Measurements from ENCODE around the gene MAP4K2. TPM values are rescaled to one million over a fixed set of nuclear protein-coding genes. Genes with fewer than 3 reads are reported as not detected.

MAP4K2 gene
- total and polyA plus RNA-seq, 8 donors, result 6.1 to 24.0 (median 7.7) TPM

GRCh38 chr11:64750361-64751054 is 52.5 kb downstream of the MAP4K2 start:
- intact Hi-C loops (cut with DNase I), result no loop called here
- Histone ChIP-seq H3K27me3 (no peaks in the 10 kb centered on the region), H3K4me1 (peaks cover 0 to 3% (median 3%) of the 10 kb centered on the region in 3 donors), H3K9me3 (no peaks in the 10 kb centered on the region), H3K4me3 (no peak overlapping the region), H3K36me3 (no peaks in the 10 kb centered on the region), H3K27ac (no peak overlapping the region)
- no peak for FAIRE-seq
- DNase-seq, result peak in 2 of 6 donors; percentile 10 to 35
- no peak for ATAC-seq
- WGBS, 2 donors, result 92 to 95% methylated on average over 13 of the region's 13 CpGs
- no peak for TF ChIP-seq CTCF (IDR thresholded peaks at IDR 0.05)

- Histone ChIP-seq H3K27ac (no peak overlapping the region), H3K36me3 (no peaks in the 10 kb centered on the region), H3K4me1 (peaks cover 6 to 20% (median 16%) of the 10 kb centered on the region in 3 donors), H3K9me3 (no peaks in the 10 kb centered on the region), H3K27me3 (peaks cover 0 to 8% (median 0%) of the 10 kb centered on the region in 4 donors), H3K4me3 (no peak overlapping the region)
- FAIRE-seq (no peak), DNase-seq (no peak), ATAC-seq (no peak)
- TF ChIP-seq CTCF (IDR thresholded peaks at IDR 0.05), result no peak
- WGBS, 2 donors, result 89 to 92% methylated on average over 15 of the region's 15 CpGs
- intact Hi-C loops (cut with DNase I), result no loop called here
Observed at GRCh38 chr11:64747961-64748665, 54.9 kb downstream of the MAP4K2 start.

GRCh38 chr11:64746486-64746885 is 56.5 kb downstream of the MAP4K2 start:
- 82 to 83% methylated on average over 10 of the region's 10 CpGs for WGBS, 2 donors
- H3K4me1 ChIP-seq, result peaks cover 9 to 30% (median 26%) of the 10 kb centered on the region in 3 donors
- H3K9me3 ChIP-seq, result no peaks in the 10 kb centered on the region
- intact Hi-C loops (cut with DNase I), result no loop called here
- ATAC-seq, result no peak
- H3K4me3 ChIP-seq, result no peak overlapping the region
- no peak for FAIRE-seq
- no peak for TF ChIP-seq CTCF (IDR thresholded peaks at IDR 0.05)
- DNase-seq, result peak in 1 of 6 donors; percentile 21
- H3K27ac ChIP-seq, result peak overlapping the region in 2 of 4 donors; percentile 27 to 57
- H3K27me3 ChIP-seq, result peaks cover 0 to 16% (median 3%) of the 10 kb centered on the region in 4 donors
- no peaks in the 10 kb centered on the region for H3K36me3 ChIP-seq

- Histone ChIP-seq H3K4me3 (peak overlapping the region in 2 of 4 donors; percentile 32 to 61), H3K36me3 (no peaks in the 10 kb centered on the region), H3K27me3 (peaks cover 0 to 16% (median 3%) of the 10 kb centered on the region in 4 donors), H3K4me1 (peaks cover 9 to 30% (median 26%) of the 10 kb centered on the region in 3 donors), H3K9me3 (no peaks in the 10 kb centered on the region), H3K27ac (peak overlapping the region in 3 of 4 donors; percentile 26 to 57 (median 27))
- DNase-seq (peak in 4 of 6 donors; percentile 50 to 83 (median 68)), FAIRE-seq (no peak), ATAC-seq (peak in 3 of 4 donors; percentile 4 to 39 (median 14))
- TF ChIP-seq CTCF (IDR thresholded peaks at IDR 0.05), result no peak
- intact Hi-C loops (cut with DNase I), result no loop called here
- 5 to 10% methylated on average over 52 of the region's 52 CpGs for WGBS, 2 donors
Observed at GRCh38 chr11:64745521-64746328, 57.3 kb downstream of the MAP4K2 start.

All from pancreas (tissue), 10 donors.